Measurements from ENCODE around the gene FAM151B. TPM values are rescaled to one million over a fixed set of nuclear protein-coding genes. Genes with fewer than 3 reads are reported as not detected.
"Not testable (repeated sequence)": the region's sequence is repeated elsewhere in the genome, so short reads cannot be mapped to it uniquely, and the experiment has no call there.

The FAM151B gene
- 2.9 TPM for total RNA-seq

GRCh38 chr5:80487829-80488721 is at the start of gene FAM151B:
Gene FAM151B, plus strand, starts transcription at chr5:80488100. Its CDS starts 24 bp downstream, at chr5:80488124.
- peak; percentile 91 for DNase-seq (ENCODE audit: low spot score)

GRCh38 chr5:80438739-80439138 is 49.2 kb upstream of the FAM151B start:
- DNase-seq (ENCODE audit: low spot score), result no peak

GRCh38 chr5:80439213-80439612 is 48.7 kb upstream of the FAM151B start:
- DNase-seq (ENCODE audit: low spot score), result no peak

GRCh38 chr5:80442742-80443141 is 45.2 kb upstream of the FAM151B start:
- DNase-seq (ENCODE audit: low spot score), result no peak

- DNase-seq (ENCODE audit: low spot score), result no peak
These were observed 34.5 kb upstream of the FAM151B start for GRCh38 chr5:80453366-80453765.

- DNase-seq (ENCODE audit: low spot score), result no peak
These were observed 24.6 kb upstream of the FAM151B start for GRCh38 chr5:80463269-80463668.

- DNase-seq (ENCODE audit: low spot score), result no peak
These were observed 21.0 kb upstream of the FAM151B start for GRCh38 chr5:80466669-80467485.

- no peak for DNase-seq (ENCODE audit: low spot score)
These were observed 19.8 kb upstream of the FAM151B start for GRCh38 chr5:80468131-80468530.

GRCh38 chr5:80470631-80471030 is 17.3 kb upstream of the FAM151B start:
- DNase-seq (ENCODE audit: low spot score), result not testable (repeated sequence)

GRCh38 chr5:80474929-80475328 is 13.0 kb upstream of the FAM151B start:
- no peak for DNase-seq (ENCODE audit: low spot score)

- no peak for DNase-seq (ENCODE audit: low spot score)
These were observed 8.2 kb upstream of the FAM151B start for GRCh38 chr5:80479713-80480112.

GRCh38 chr5:80480354-80480753 is 7.5 kb upstream of the FAM151B start:
- no peak for DNase-seq (ENCODE audit: low spot score)

GRCh38 chr5:80481019-80481893 is 6.6 kb upstream of the FAM151B start:
- DNase-seq (ENCODE audit: low spot score), result no peak

- no peak for DNase-seq (ENCODE audit: low spot score)
These were observed 5.3 kb upstream of the FAM151B start for GRCh38 chr5:80482578-80482977.

GRCh38 chr5:80483636-80484232 is 4.2 kb upstream of the FAM151B start:
- no peak for DNase-seq (ENCODE audit: low spot score)

- no peak for DNase-seq (ENCODE audit: low spot score)
These were observed 464 bp upstream of the FAM151B start for GRCh38 chr5:80487444-80487828.

GRCh38 chr5:80491296-80491695 is 3.4 kb downstream of the FAM151B start:
- DNase-seq (ENCODE audit: low spot score), result no peak

- DNase-seq (ENCODE audit: low spot score), result no peak
These were observed 4.8 kb downstream of the FAM151B start for GRCh38 chr5:80492741-80493140.

- not testable (repeated sequence) for DNase-seq (ENCODE audit: low spot score)
These were observed 5.5 kb downstream of the FAM151B start for GRCh38 chr5:80493443-80493842.

GRCh38 chr5:80495891-80496290 is 8.0 kb downstream of the FAM151B start:
- DNase-seq (ENCODE audit: low spot score), result no peak

- no peak for DNase-seq (ENCODE audit: low spot score)
These were observed 14.9 kb downstream of the FAM151B start for GRCh38 chr5:80502800-80503199.

Measured in ureter (tissue), 1 donor.